K562 (cell line): Measurements from ENCODE around the gene PHACTR3. TPM values are rescaled to one million over a fixed set of nuclear protein-coding genes. Genes with fewer than 3 reads are reported as not detected.

Experiments used
- ATAC-seq: fragments of 200-7000 bp; cut with Tn5 transposase; 3 replicates; pipeline ENCODE4 v1.9.1; 2020; ENCODE audit warnings: moderate library complexity
- BruUV-seq: library from RNA; stranded (reverse); fragments of 400-500 nt; replicated peaks from 2 replicates; lab custom pipeline; 2021; lab: Mats Ljungman, UMichigan
- CTCF ChIA-PET: fragments of 300-600 bp; formaldehyde crosslinking; extraction: SDS; loops from one replicate; lab custom pipeline; 2021; ENCODE audit warnings: low intra/inter-chr PET ratio; lab: Yijun Ruan, JAX
- POLR2A ChIA-PET: fragments of 300-600, 350-650 bp; sonication (Branson Sonifier 250); formaldehyde crosslinking; extraction: SDS; loops from one replicate; lab custom pipeline; 2021; ENCODE audit warnings: antibody characterized with exemption, inconsistent platforms; lab: Yijun Ruan, JAX
- DNase-seq, 4 experiments: peaks; one replicate each; pipeline versions ENCODE4 v3.0.0 to v3.0.0-alpha.2; 2011 to 2018; ENCODE audit warnings: low spot score in 3 of 4, mixed read lengths in 3 of 4; ENCODE audit errors: extremely low read depth in 1 of 4
- FAIRE-seq: peaks from 2 replicates; lab custom pipeline; 2011; peaks lifted over from hg19 to GRCh38; lab: Jason Lieb, UNC
- H2AFZ ChIP-seq: 2 replicates; pipeline ENCODE4 v1.6.0; 2011; ENCODE audit warnings: low read depth, low read length, control low read depth, inconsistent platforms
- H3K27ac ChIP-seq: fragments of 200-600 bp; 3 replicates; pipeline ENCODE4 v1.8.0; 2011; ENCODE audit warnings: low read depth, mild to moderate bottlenecking, control low read depth, inconsistent platforms, low read length, moderate library complexity, mixed read lengths; ENCODE audit errors: extremely low read depth
- H3K27me3 ChIP-seq, 2 experiments: fragments of 300-600 bp in 1 of 2; 2 replicates in 1 of 2; 3 replicates in 1 of 2; pipeline versions ENCODE4 v1.6.0 to v1.8.0; 2011; ENCODE audit warnings: inconsistent platforms in 2 of 2, low read length in 2 of 2, mild to moderate bottlenecking in 1 of 2, mixed read lengths in 1 of 2, moderate library complexity in 1 of 2; ENCODE audit not compliant: control insufficient read depth in 2 of 2, insufficient read depth in 2 of 2
- H3K36me3 ChIP-seq: fragments of 300-600 bp; 3 replicates; pipeline ENCODE4 v1.8.0; 2011; ENCODE audit warnings: mild to moderate bottlenecking, low read length, inconsistent platforms; ENCODE audit not compliant: control insufficient read depth, insufficient read depth
- H3K4me1 ChIP-seq, 2 experiments: fragments of 200-600 bp in 1 of 2; replicated peaks in 1 of 2; 2 replicates in 1 of 2; 3 replicates in 1 of 2; pipeline versions ENCODE4 v1.5.1 to v1.8.0; 2011; ENCODE audit warnings: inconsistent platforms in 2 of 2, low read length in 2 of 2, mild to moderate bottlenecking in 1 of 2, mixed read lengths in 1 of 2, moderate library complexity in 1 of 2; ENCODE audit not compliant: control insufficient read depth in 2 of 2, insufficient read depth in 2 of 2
- H3K4me2 ChIP-seq: 2 replicates; pipeline ENCODE4 v1.6.1; 2011; ENCODE audit warnings: low read length, control low read depth, inconsistent platforms, mixed read lengths; ENCODE audit not compliant: insufficient read depth
- H3K4me3 ChIP-seq: fragments of 200-600 bp; sonication (generic), shearing (Covaris generic); 2 replicates; pipeline ENCODE4 v1.5.1; 2016; ENCODE audit warnings: control low read depth, inconsistent platforms
- H3K79me2 ChIP-seq: fragments of 200-600 bp; 3 replicates; pipeline ENCODE4 v1.8.0; 2011; ENCODE audit warnings: low read length, inconsistent platforms; ENCODE audit not compliant: control insufficient read depth, insufficient read depth
- H3K9ac ChIP-seq, 2 experiments: 2 replicates each; pipeline versions ENCODE4 v1.6.0 to v1.6.1; 2011; ENCODE audit warnings: low read depth in 2 of 2, low read length in 2 of 2, control low read depth in 1 of 2, inconsistent platforms in 1 of 2, mild to moderate bottlenecking in 1 of 2, mixed read lengths in 1 of 2; ENCODE audit not compliant: insufficient read depth in 1 of 2
- H3K9me1 ChIP-seq: one replicate; pipeline ENCODE4 v1.6.0; 2011; ENCODE audit warnings: inconsistent platforms, mild to moderate bottlenecking, low read length, moderate library complexity; ENCODE audit not compliant: control insufficient read depth, insufficient read depth
- H3K9me3 ChIP-seq: replicated peaks from 2 replicates; pipeline ENCODE4 v1.5.1; 2011; ENCODE audit warnings: low read depth, low read length, inconsistent platforms; ENCODE audit not compliant: control insufficient read depth, insufficient read depth
- H4K20me1 ChIP-seq: replicated peaks from 2 replicates; pipeline ENCODE4 v1.6.1; 2011; ENCODE audit warnings: low read length, inconsistent platforms, mixed read lengths; ENCODE audit not compliant: control insufficient read depth, insufficient read depth
- BCLAF1 ChIP-seq, 2 experiments: fragments of 450-650 bp in 1 of 2; IDR thresholded peaks; 2 replicates each; pipeline ENCODE4 v1.6.1; 2011 to 2017; ENCODE audit warnings: low read depth in 2 of 2, antibody characterized with exemption in 1 of 2, borderline replicate concordance in 1 of 2, low read length in 1 of 2, mild to moderate bottlenecking in 1 of 2, mixed read lengths in 1 of 2; ENCODE audit not compliant: control insufficient read depth in 1 of 2
- DLX4 ChIP-seq: fragments of 250-450 bp; sonication (Bioruptor Pico); IDR thresholded peaks from 2 replicates; pipeline ENCODE4 v1.6.1; 2021; ENCODE audit warnings: mild to moderate bottlenecking
- DMBX1 ChIP-seq: fragments of 250-450 bp; sonication (Bioruptor Pico); IDR thresholded peaks from 2 replicates; pipeline ENCODE4 v1.8.0; 2022; ENCODE audit warnings: inconsistent platforms, mild to moderate bottlenecking, moderate library complexity, borderline replicate concordance
- FOXP4 ChIP-seq: sonication (generic); formaldehyde crosslinking; IDR thresholded peaks from 2 replicates; pipeline ENCODE4 v1.8.0; 2022; ENCODE audit warnings: mild to moderate bottlenecking, missing genetic modification reagents, borderline replicate concordance
- POLR2AphosphoS5 ChIP-seq: IDR thresholded peaks from 2 replicates; pipeline ENCODE4 v1.6.1; 2011; ENCODE audit warnings: mild to moderate bottlenecking, low read depth, low read length, moderate library complexity; ENCODE audit not compliant: control insufficient read depth, insufficient read depth
- POLR2H ChIP-seq: IDR thresholded peaks from 2 replicates; pipeline ENCODE4 v1.6.1; 2016; ENCODE audit warnings: missing genetic modification characterization, low read depth, mild to moderate bottlenecking, control low read depth, missing compliant biosample characterization, moderate library complexity
- SMARCB1 ChIP-seq: IDR thresholded peaks from 2 replicates; pipeline ENCODE4 v1.6.1; 2011; ENCODE audit warnings: improper control_type of control experiment, low read depth; ENCODE audit not compliant: insufficient read length
- SPI1 ChIP-seq: IDR thresholded peaks from 2 replicates; pipeline ENCODE4 v1.6.1; 2011; ENCODE audit warnings: low read depth, low read length, control low read depth, borderline replicate concordance
- TBP ChIP-seq: optimal IDR thresholded peaks from 2 replicates; pipeline ENCODE3; 2011; ENCODE audit warnings: low read depth, low read length, improper control_type of control experiment
- TCF3 ChIP-seq: sonication (generic); formaldehyde crosslinking; IDR thresholded peaks from 2 replicates; pipeline ENCODE4 v1.4.0; 2020; ENCODE audit warnings: mild to moderate bottlenecking, missing genetic modification reagents
- TOE1 ChIP-seq, 2 experiments: fragments of 450-650 bp in 1 of 2; sonication (generic) in 1 of 2; formaldehyde crosslinking in 1 of 2; IDR thresholded peaks; 2 replicates each; pipeline versions ENCODE4 v1.7.1 to v1.8.0; 2016 to 2022; ENCODE audit warnings: borderline replicate concordance in 2 of 2, mild to moderate bottlenecking in 2 of 2, antibody characterized with exemption in 1 of 2, inconsistent platforms in 1 of 2, low read depth in 1 of 2, missing genetic modification reagents in 1 of 2, moderate library complexity in 1 of 2
- U2AF2 ChIP-seq: fragments of 200-400 bp; formaldehyde crosslinking; optimal IDR thresholded peaks from 2 replicates; pipeline ENCODE3; 2017; ENCODE audit warnings: low read depth, mild to moderate bottlenecking, low read length
- ZNF239 ChIP-seq: fragments of 250-450 bp; sonication (Bioruptor Pico); IDR thresholded peaks from 2 replicates; pipeline ENCODE4 v1.4.0; 2020; ENCODE audit warnings: mild to moderate bottlenecking
- ZNF277 ChIP-seq: fragments of 250-450 bp; sonication (Bioruptor Pico); IDR thresholded peaks from 2 replicates; pipeline ENCODE4 v1.8.0; 2022; ENCODE audit warnings: inconsistent platforms, mild to moderate bottlenecking, moderate library complexity, borderline replicate concordance
- WGBS: fragments of 100-300 bp; shearing (Covaris generic); methylation state at CpG from one replicate; pipeline ENCODE4 v1.1.6; 2016; ENCODE audit warnings: low coverage, mixed read lengths; ENCODE audit not compliant: insufficient coverage; ENCODE audit errors: missing lambda C conversion rate; 5-methylcytosine and 5-hydroxymethylcytosine counted together
- in situ Hi-C: fragments of 300-500 bp; cut with MboI; formaldehyde crosslinking; loops from 4 replicates; pipeline ENCODE4 v1.15.0; 2018; ENCODE audit warnings: inconsistent platforms, mixed read lengths
- intact Hi-C: fragments of 100-400 bp; cut with micrococcal nuclease; formaldehyde crosslinking; loops from 2 replicates; pipeline ENCODE4 v1.14.2; 2022
- polyA plus RNA-seq, 8 experiments: library from polyadenylated mRNA; depleted of rRNA in 4 of 8; stranded (reverse) in 5 of 8; unstranded in 3 of 8; fragments of >200 nt; fragmentation: Nextera tagmentation in 2 of 8; fragmentation: Illumina TruSeq in 1 of 8; extraction: Ambion mirVana in 2 of 8; extraction: Trizol in 1 of 8; gene quantifications; 2 replicates each; pipeline versions ENCODE4 v1.2.1 to v1.2.3, GENCODE V29; 2011 to 2014; ENCODE audit warnings: inconsistent platforms in 1 of 8, missing spikeins in 1 of 8
- total RNA-seq, 7 experiments: library from RNA; depleted of rRNA in 6 of 7; stranded (reverse); fragments of >200 nt in 6 of 7; fragmentation: Illumina TruSeq in 2 of 7; extraction: Trizol in 2 of 7; gene quantifications; 2 replicates each; pipeline versions ENCODE4 v1.2.1 to v1.2.3, GENCODE V29; 2011 to 2021; ENCODE audit warnings: low replicate concordance in 1 of 7

PHACTR3 gene
- total and polyA plus RNA-seq, 9 of the 15 experiments (the other 6 are each of a cell fraction or from before 2014, with no cell fraction given): not detected

DNA sequence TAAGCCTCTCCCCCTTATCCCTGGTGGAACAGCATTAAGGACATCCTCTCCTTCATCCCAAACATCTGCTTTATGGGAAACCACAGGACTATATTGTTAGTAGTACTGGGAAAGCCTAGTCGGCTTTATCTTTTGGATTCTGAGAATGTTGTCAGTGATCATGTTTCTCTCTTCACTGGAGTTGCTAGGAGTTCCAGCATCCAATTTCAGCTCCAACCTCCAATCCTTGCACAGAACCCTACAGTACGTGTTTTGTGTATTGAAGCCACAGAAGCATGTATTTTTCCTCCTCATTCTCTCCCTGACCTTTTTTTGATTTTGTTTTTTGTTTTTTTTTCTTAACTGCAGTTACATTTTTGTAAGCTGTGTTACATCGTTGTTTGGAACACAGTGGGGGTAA, 84.0 kb downstream of the PHACTR3 start:
- intact Hi-C loops: no loop called here
- no peaks in the 10 kb centered on the region for H4K20me1 ChIP-seq
- no peaks in the 10 kb centered on the region for H3K36me3 ChIP-seq
- no peaks in the 10 kb centered on the region for H3K9me3 ChIP-seq
- H3K27me3 ChIP-seq: no peaks in the 10 kb centered on the region; a peak in 1 of 5 replicates
- H3K4me2 ChIP-seq: no peak overlapping the region
- ChIA-PET POLR2A (no interaction called here), CTCF (no interaction called here)
- no peak for FAIRE-seq
- WGBS: 0% methylated on average over 3 of the region's 3 CpGs
- no peaks in the 10 kb centered on the region for H3K9me1 ChIP-seq
- H3K4me1 ChIP-seq: no peaks in the 10 kb centered on the region
- no peak overlapping the region for H3K27ac ChIP-seq
- H2AFZ ChIP-seq: no peak overlapping the region
- H3K79me2 ChIP-seq: no peaks in the 10 kb centered on the region
- BruUV-seq: no TSS peak
- no peak overlapping the region for H3K4me3 ChIP-seq
- DNase-seq: no peak
- in situ Hi-C loops: no loop called here
- no peak for ATAC-seq
- no peak overlapping the region for H3K9ac ChIP-seq
- no peak for TF ChIP-seq TCF3 (CRISPR knock-in tag)
- TF ChIP-seq TBP: no peak
- TF ChIP-seq SMARCB1: no peak
- no peak for TF ChIP-seq BCLAF1 (IDR thresholded peaks at IDR 0.05; ENCODE audit: borderline replicate concordance in 1 of 2, control insufficient read depth in 1 of 2, low read depth in 2 of 2, low read length in 1 of 2)
- no peak for TF ChIP-seq SPI1
- TF ChIP-seq DLX4 (CRISPR knock-in tag): no peak
- no peak for TF ChIP-seq FOXP4 (CRISPR knock-in tag)
- TF ChIP-seq TOE1 (IDR thresholded peaks at IDR 0.05; ENCODE audit: borderline replicate concordance): no peak
- TF ChIP-seq TOE1 (CRISPR knock-in tag; IDR thresholded peaks at IDR 0.05; ENCODE audit: borderline replicate concordance, low read depth): no peak
- TF ChIP-seq POLR2H: no peak
- TF ChIP-seq ZNF239 (CRISPR knock-in tag): no peak
- no peak for TF ChIP-seq ZNF277
- no peak for TF ChIP-seq DMBX1 (CRISPR knock-in tag)
- no peak for TF ChIP-seq POLR2AphosphoS5
- no peak for TF ChIP-seq U2AF2
